AG20443 (cell line): ENCODE results near the gene PERM1.
"Not testable (repeated sequence)": the region's sequence is repeated elsewhere in the genome, so short reads cannot be mapped to it uniquely, and the experiment has no call there.

Experiments
- DNase-seq: peaks from one replicate; pipeline ENCODE4 v3.0.0; 2012; ENCODE audit warnings: low spot score, mixed read lengths

Gene PERM1, protein sequence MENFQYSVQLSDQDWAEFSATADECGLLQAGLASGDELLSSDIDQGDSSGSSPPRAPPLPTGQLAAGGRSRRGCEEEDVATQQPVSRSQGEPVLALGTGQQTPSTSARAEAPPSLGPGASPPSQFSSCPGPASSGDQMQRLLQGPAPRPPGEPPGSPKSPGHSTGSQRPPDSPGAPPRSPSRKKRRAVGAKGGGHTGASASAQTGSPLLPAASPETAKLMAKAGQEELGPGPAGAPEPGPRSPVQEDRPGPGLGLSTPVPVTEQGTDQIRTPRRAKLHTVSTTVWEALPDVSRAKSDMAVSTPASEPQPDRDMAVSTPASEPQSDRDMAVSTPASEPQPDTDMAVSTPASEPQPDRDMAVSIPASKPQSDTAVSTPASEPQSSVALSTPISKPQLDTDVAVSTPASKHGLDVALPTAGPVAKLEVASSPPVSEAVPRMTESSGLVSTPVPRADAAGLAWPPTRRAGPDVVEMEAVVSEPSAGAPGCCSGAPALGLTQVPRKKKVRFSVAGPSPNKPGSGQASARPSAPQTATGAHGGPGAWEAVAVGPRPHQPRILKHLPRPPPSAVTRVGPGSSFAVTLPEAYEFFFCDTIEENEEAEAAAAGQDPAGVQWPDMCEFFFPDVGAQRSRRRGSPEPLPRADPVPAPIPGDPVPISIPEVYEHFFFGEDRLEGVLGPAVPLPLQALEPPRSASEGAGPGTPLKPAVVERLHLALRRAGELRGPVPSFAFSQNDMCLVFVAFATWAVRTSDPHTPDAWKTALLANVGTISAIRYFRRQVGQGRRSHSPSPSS

DNA sequence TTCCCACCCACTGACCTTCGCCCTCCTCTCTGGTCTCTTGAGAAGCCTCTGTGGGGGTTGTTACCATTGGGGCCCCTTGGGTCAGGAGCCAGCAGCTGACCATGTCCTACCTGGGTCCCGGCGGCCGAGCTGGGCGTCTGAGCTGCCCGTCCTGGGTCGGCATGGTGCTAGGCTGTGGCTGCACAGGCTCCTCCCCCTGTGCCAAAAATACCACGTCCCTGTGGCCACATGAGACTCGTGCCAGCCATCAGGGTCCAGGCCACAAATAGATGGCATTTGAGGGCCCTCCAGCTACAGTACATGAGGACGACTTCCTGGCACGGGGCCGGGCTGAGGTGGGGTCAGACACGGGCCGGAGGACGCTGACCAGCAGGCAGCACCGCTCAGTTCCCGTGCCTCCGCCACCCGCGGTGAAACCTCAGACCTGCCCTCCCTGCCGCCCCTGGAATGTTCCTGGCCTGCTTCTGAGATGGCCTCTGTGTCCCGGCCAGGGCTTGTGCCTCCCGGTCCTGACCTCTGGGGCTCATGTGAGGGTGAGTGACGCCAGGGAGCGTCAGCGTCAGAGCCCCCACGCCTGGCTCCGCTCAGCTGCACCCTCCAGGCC lies at the start of gene PERM1:
Gene PERM1 (minus strand): TSS at position 139 of the 604 bp plus-strand sequence. CDS start 1,064 bp downstream, outside the sequence.
- DNase-seq, result no peak

DNA sequence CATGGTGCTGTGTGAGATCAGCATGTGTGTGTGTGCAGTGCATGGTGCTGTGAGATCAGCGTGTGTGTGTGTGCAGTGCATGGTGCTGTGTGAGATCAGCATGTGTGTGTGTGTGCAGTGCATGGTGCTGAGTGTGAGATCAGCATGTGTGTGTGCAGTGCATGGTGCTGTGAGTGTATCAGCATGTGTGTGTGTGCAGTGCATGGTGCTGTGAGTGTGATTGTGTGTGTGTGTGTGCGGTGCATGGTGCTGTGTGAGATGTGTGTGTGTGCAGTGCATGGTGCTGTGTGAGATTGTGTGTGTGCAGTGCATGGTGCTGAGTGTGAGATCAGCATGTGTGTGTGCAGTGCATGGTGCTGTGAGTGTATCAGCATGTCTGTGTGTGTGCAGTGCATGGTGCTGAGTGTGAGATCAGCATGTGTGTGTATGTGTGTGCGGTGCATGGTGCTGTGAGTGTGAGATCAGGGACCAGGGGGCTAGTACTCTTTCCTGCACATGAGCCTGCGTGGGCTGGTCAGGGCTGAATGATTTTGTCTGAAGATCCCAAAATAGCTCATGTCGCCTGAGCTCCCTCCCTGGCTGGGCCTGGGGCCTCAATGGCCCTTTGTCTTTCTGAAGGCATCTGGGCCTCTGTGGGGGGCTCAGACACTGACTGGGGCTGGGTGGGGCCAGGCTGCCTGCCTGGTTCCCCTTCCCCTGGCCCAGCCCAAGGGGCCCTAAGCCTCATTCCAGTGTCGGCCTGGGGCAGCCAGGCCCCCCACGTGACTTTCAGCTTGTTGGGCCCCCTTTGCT lies 49.2 kb upstream of the PERM1 start:
- not testable (repeated sequence) for DNase-seq

DNA sequence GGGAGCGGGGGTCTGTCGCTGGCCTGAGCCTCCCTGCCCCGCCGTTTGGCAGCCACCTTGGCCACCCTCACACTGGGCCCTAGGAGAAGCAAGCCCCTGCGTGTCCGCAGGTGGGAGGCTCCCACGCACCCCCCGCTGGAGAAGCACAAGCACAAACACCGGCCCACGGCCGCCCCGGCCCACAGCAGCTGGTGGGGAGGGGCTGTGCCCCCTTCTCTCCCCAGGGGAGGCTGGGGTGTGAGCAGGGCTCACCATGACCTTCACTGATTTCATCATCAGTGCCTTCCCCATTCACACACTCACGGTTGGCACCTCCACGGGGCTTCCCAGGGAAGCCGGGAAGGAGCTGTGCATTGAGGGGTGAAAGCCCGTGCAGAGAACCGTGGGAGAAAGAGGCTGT lies 45.9 kb upstream of the PERM1 start:
- no peak for DNase-seq

DNA sequence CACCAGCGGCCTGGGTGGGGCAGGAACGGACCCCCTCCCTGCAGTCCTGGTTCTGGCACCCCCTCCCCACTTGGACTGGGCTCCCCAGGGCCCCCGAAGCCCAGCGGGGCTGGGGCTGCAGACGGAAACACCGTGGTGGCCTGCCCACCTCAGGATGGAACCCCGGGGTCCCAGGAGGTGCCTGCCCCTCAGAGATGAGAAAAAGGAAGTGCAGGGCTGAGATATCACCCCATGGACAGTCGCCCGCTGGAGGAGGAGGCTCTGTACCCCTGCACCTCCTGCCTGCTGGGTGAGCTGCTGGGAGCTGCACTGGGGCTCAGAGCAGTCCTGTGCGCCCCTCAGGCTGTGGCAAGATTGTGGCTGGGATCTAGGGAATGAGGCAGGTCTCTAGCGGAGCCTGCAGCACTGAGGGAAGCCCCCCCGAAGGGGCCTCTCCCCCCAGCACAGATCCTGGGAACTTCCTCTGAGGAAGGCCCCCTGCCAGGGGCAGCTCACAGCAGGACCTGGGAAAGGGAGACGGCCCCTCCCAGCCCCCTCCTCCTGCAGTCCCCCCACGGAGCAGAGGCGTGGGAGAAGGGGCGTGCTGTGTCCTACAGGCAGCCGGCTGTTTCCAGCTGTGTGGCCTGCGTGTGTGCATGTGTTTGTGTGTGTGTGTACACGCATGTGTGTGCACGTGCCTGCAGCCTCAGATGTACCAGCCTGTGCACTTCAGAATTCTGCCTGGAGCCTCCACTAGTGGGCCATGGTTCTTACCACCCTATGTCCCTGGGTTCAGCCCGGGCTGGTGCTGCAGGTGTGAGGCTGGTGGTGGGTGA lies 44.9 kb upstream of the PERM1 start:
- no peak for DNase-seq

DNA sequence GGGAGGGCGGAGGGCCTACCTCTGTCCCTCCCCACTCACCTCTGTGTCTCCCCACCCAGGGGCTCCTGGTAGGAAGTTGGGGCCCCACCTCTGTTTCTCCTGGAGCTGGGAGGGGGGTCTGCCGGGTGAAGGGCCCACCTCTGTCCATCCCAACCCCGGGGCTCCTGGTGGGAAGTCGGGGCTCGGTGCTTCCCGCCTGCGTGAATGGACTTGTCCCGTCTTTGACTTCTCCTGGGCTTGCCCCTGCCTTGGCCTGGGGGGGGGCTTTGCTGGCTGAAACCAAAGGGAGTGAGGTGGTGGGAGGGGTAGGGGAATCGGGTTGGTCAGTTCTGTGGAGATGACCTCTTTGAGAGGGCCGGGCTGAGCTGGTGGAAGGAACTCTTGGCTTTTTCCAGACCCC lies 43.8 kb upstream of the PERM1 start:
- no peak for DNase-seq

DNA sequence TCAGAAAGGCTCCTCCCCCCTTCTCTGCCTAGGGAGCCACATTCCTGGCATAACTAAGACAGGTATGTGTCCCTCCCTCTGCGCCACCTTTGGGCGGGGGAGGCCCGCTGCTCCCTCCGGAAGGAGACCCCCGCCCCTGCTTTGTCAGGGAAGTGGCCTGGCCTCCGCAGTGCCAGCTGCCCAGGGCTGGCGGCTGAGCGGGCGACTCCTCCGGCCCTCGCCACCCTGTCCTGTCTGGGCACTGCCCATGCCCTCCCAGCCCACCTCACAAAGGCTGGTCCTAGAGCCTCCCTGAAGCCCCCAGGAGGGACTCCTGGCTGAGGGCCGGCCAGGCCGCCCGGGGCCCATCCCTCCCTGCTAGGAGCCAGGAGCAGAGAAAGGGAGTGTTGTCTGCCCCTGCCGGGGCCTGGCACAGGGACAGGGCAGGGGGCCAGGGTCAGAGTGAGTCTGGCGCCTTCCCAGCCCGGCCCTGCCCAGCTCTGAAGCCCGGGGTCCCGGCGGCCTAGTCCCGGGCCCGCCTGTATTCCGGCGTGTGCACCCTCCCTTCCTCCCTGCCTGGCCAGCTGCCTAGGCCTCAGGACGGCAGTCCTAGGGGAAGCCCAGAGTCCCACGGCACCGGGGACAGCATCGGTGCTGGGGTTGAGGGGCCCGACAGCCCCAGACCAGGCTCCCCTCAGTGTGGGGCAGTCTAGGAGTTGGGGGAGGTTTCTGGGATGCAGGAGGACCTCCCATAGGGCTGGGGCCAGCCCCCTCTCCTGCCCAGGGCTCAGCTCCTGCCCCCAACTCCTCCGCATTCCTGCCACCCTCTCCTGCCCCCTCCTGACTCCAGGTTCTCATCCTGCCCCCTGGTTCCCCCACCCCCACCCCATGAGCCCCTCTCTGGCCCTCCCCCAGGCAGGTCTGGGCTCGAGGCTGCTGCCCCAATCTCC lies 43.1 kb upstream of the PERM1 start:
- no peak for DNase-seq

DNA sequence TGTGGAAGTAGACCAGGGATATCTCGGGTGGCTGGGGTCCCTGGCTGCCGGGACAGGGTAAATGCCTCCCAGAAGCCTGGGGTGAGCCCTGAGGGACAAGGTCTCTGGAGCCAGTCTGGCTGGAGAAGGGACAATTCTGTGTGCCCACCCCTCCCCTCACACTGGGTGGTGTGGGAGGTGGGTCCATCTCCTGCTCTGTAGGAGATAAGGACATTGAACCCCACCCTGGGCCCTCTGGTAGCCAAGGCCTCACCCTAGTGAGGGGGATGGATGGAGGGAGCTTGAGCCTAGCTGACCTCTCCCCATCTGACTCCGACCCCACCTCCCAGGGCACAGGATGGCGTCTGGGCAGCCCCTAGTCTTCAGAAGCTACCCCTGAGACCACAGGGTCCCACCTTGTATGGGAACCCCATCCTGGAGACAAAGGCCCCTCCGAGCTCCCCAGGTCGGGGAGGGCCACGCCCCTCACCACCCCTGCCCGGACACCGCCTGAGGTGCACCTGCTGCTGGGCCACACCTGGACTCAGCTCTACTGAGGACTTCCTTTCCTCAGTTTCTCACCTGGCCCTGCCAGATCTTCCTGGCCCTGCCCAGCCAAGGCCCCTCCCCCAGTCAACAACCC lies 42.4 kb upstream of the PERM1 start:
- DNase-seq, result no peak

DNA sequence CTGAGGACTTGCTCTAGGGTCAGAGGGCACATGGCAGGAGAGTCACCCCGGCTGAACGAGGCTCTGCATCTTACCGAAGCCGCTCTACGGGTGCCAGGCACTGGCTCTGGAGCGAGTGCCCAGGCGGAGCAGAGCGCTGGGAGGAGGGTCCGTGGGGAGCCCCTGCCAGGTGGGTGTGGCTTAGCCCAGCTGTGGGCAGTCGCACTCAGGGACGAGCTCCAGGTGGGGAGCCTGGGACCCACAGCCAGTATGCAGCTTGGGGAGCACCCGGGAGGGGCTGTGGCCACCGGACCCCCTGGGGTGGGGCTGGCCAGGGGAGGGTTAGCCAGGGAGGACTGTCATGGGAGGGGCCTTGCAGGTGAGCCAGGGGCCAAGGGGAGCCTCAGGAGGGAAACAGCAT lies 41.8 kb upstream of the PERM1 start:
- DNase-seq, result no peak

DNA sequence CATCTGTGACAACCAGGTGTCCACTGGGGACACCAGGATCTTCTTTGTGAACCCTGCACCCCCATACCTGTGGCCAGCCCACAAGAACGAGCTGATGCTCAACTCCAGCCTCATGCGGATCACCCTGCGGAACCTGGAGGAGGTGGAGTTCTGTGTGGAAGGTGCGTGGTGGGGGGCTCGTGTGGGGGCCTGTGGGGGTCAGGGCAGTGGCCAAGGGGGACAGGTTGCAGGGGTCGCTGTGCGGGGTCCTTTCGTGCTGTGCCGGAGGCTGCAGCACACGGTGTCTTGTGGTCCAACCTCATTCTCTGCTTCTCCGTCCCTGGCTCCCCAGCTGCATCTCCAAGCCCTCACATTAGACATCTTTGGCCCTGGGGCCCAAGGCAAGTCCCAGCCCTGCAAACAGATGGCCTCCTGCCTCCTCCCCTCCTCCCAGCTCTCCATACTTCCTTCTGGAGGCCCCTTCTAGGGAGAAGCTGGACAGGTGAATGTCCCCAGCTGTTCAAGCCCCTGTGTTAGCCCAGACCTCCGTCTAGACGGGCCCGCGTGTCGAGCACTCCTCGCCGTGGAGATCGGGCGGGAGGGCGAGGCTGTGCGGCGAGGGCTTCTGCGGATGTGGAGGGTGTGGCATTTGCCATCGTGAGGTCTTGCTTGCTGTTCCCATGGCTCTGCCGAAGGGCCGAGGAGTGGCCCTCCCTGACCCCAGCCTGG lies 40.6 kb upstream of the PERM1 start:
- DNase-seq, result no peak

DNA sequence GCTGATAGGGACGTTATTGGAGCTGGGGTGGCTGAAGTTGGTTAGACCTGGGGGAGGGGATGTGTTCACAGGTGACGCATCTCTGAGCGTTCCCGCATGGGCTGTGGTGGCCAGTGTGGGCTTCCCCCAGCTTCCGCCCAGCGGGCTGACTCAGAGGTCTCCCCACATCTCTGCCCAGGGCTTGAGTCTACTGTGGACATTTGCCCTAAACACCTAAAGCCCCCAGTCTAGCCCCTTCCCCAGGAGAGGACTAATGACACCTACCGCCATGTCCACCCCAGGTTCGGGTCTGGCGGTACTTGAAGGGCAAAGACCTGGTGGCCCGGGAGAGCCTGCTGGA lies 40.0 kb upstream of the PERM1 start:
- no peak for DNase-seq

DNA sequence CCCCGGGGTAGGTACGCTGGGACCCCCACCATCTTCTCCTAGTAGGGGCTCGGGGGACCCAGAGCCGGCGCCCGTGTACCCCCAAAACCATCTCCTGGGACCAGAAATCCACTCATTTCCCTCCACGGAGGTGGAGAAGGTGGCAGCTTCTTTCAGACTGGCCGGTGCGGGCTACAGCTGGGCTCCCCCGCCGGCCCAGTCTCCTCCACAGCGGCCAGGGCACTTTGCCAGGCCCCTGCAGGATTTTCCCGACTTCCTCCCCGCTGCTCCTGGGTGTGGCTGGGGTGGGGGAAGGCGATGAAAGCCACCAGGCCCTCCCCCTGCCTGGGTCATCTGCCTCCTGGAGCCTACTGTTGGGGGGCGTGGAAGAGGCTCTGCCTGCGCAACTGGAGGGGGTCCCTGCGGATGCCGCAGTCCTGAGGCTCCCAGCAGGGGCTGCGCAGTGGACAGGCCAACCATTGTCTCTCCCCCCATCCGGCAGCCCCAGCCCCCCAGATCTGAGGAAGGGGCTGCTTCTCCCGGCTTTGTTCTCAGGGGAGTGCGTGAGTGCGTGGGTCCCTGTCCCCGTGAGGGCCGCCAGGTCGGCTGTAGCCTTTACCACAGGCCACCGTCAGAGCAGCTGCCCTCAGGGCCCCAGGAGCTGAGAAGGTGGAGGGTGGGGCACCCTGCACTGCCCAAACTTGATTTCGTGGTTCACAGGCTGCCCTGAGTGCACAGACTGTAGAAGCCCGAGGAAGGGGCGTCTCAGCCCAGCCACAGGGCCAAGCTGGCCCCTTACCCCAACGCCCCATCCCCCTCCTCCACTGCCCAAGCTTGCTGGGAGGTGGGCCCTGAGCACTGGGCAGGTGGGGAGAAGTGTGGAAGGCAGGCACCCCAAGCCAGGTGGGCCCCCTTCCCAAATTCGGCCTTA lies 39.4 kb upstream of the PERM1 start:
- DNase-seq, result peak; percentile 80

DNA sequence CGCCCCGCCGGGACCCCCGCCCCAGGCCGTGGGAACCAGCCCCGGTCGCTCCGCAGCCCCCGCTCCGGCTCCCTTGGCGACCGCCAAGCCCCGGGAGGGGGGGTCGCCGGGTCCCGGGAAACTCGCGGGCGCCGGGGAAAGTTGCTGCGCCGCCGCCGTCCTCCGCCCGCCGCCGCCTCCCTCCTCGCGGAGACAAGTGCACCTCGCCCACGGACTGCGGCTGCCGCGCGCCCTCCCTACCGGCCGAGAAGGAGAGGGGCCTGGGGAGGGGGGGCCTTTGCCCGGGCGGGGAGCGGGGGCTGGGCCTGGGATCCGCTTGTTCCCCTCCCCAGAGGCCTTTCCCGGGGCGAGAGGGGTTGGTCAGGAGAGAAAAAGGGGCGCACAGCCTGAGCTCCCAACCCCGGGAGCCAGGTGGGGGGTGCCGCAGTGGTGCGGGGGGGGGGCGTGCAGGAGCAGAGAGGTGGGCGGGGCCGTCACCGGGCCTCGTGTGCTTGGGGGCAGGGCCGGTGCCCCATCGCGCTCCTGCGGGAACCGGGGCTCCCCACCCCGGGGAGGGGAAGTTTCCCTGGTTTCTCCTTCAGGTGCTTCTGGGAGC lies 38.6 kb upstream of the PERM1 start:
- DNase-seq, result peak; percentile 27

DNA sequence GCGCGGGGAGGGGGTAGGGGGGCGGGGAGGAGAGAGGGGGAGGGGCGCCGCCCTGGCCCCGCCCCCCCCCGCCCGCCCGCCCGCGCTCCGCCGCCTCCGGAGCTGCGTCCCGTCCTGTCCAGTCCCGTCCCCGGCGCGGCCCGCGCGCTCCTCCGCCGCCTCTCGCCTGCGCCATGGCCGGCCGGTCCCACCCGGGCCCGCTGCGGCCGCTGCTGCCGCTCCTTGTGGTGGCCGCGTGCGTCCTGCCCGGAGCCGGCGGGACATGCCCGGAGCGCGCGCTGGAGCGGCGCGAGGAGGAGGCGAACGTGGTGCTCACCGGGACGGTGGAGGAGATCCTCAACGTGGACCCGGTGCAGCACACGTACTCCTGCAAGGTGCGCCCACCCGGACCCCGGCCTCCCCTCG lies 38.1 kb upstream of the PERM1 start, which contains the start of gene AGRN:
Gene AGRN (plus strand): TSS at position 121 of the 405 bp plus-strand sequence. CDS start 53 bp downstream, at position 174.
- DNase-seq, result no peak

DNA sequence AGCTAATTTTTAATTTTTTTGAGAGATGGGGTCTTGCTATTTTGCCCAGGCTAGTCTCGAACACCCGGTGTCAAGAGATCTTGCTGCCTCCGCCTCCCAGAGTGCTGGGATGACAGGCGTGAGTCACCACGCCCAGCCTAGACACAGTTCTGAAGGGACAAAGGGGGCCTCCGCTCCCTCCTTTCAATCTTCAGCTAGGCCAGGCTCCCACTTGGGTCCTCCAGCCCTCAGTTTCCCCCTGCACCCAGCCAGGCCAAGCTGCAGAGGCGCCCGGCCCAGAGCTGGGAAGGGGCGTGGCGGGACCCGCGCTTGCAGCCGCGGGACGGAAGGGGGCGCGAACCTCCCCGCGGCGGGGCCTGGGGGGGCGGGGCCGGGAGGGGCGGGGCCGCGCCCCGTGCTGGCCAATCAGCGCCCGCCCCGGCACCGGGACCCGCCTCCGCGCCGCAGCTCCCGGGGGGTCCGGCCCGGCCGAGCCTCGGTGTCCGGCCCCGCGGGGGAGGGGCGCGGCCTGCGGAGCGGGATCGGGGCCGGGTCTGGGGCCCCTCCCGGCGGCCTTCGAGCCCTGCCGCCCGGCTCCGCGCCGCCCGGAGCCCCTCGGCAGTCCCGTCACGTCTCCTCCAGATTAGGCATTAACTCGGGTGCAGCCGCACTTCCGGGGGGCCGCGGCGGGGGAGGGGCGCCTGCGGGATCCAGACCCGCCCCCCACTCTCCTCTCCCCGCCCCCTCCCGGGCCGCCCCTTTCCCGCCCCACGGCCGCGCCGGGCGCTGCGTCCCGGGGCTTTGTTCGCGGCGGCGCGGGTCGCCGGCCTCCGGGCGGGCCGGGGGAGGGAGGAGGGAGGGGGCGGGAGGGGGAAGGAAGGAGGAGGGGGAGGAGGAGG lies 37.5 kb upstream of the PERM1 start:
- peak; percentile 99 for DNase-seq

DNA sequence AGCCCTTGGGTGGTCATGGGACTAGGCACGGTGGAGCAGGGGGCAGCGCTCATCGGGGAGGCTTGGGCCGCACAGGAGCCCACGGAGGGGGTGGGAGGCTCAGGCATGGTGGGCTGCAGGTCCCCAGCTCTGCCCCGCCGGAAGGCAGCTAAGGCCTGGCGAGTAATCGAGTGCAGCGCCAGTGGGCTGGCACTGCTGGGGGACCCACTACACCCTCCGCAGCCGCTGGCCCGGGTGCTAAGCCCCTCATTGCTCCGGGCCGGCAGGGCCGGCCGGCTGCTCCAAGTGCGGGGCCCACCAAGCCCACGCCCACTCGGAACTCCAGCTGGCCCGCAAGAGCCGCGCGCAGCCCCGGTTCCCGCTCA lies 36.4 kb upstream of the PERM1 start:
- not testable (repeated sequence) for DNase-seq
